NCI-H748 treated with DMSO at 0.1 percent for 48 hours (cell line): Measurements from ENCODE around the gene MARK3.

Experiments
- DNase-seq: peaks from one replicate; lab custom pipeline; 2025; lab: John Stamatoyannopoulos, UW

Gene MARK3

DNA sequence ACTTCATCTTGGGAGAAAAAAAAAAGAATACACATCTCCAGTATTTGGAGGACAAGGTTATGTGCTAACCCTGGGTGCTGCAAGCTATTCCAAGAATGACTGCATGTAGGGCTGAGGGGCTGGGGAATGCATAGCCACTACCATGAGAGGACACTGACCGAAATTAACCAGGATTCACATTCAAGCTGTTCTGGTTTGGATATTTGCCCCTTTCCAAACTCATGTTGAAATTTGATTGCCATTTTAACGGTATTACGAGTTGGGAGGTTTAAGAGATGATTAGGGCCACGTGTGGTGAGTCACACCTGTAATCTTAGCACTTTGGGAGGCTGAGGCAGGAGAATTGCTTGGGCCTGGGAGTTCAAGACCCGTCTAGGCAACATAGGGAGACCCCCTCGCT is 18.5 kb upstream of the MARK3 start:
- no peak for DNase-seq

DNA sequence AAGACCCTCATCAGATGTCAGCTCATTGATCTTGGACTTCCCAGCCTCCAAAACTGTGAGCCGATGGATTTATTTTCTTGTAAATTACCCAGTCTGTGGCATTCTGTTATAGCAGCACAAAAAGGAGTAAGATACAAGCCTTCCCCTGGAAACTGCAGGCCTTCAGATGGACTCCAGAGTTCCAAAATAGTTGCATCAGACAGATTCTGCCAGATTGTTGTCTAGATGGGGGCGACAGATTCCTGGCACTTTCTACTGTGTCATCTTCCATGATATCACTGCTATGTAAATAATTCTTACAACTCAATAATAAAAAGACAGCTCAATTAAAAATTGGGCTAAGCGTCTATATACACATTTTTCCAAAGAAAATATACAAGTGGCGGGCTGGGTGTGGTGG is 17.2 kb upstream of the MARK3 start:
- DNase-seq = no peak

GRCh38 chr14:103370087-103370486 is 15.1 kb upstream of the MARK3 start:
- no peak for DNase-seq

GRCh38 chr14:103372017-103372416 is 13.2 kb upstream of the MARK3 start:
- DNase-seq = no peak

DNA sequence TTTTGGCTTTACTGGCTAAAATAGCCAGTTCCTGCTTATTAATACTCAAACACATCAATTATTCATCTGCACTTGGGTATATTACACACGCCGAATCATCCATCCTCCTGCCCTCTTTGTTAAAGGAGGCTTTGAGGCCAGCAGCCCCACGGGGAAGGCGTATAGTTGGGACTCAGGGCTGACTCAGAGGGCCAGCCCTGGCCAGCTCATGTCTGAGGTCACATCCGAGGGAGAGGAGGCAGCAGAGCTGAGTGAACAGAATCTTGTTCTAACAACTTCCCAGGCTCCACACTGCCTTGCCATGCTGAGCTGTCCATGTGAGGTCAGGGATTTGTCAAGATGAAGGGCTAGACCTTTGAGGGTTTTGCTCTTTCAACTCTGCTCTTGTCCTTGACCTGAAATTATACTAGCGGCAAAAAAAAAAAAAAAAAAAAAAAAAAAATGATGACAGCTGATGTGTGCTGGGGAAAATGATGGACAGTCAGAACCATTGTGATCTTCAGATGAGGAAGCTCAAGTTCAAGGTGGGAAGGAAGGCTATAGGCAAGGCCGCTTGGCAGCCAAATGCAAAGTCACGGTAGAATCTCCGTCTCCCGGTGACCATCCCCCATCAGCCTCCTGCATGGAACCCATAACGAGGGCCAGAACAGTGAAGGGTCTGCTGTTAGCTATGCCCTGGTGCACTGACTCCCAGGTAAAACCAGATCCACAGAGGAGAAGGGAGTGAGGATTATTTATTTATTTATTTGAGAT is 12.5 kb upstream of the MARK3 start:
- no peak for DNase-seq

GRCh38 chr14:103374121-103374520 is 11.1 kb upstream of the MARK3 start:
- DNase-seq = no peak

- DNase-seq = no peak
Observed at GRCh38 chr14:103377522-103378037, 7.6 kb upstream of the MARK3 start.

- no peak for DNase-seq
Observed at GRCh38 chr14:103378038-103378854, 7.0 kb upstream of the MARK3 start.

- DNase-seq = no peak
Observed at GRCh38 chr14:103380719-103381377, 4.4 kb upstream of the MARK3 start.

GRCh38 chr14:103382376-103382775 is 2.8 kb upstream of the MARK3 start:
- DNase-seq = no peak

DNA sequence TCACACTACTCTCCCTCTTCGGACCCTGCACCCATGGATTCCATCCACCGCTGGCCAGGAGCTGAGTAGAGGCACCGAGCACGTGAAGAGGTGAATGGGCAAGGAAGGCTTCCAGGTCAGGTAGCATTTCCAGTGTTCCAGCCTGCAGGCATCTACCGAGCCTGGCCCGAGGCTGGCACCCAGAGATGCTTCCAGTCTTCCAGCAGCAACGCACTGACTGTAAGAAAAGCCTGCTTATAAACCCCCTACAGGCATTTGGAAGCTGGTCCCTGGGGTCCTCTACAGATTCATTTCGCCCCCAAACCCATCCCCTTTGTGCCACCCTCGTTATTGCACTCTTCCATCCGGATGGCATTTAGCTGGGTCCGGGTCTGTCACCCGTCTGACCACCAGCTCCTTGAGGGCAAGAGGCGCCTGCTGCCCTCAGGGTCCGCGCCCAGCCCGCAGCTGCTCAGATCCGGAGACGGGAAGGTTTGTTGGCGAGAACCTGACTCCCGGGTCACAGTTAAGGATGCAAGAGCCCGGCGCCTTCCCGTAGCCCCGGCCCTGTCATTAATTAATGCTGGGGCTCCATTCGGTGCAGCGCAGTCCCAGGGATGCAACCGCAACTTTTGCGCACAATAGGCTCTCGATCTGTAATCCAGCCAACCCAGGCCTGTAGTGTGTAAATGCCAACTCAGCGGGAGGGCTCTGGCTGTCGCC is 614 bp upstream of the MARK3 start:
- DNase-seq = peak; percentile 57

DNA sequence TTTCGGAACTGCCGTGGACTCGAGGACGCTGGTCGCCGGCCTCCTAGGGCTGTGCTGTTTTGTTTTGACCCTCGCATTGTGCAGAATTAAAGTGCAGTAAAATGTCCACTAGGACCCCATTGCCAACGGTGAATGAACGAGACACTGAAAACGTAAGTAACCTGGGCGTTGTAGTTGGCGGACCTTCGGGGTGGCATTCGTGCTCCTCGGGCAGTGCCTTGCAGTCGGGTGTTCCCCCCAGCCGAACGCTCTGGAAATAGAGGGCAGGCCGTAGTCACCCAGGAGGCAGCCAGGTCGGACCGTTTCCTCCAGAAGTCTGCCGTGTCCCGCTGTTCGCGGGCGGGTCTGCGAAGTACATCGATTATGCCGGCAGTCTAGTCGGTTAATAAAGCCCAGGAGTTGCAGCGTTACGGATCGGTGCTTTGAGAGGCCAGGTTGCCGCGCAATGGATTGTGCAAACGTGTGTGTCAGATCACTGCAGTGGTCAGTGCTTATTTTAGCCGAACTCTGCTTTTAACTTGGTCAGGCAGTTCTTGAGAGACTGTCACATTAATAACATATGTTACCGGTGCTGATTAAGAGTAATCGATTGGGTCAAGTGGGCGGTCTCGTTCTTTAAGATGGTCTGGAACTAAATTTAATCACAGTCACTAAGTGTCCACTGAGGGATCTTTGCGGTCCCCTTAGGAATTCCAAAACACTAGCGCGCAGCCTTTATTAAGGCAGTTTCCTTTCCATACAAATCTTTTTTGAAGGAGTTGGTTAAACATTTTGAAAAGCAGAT is 906 bp downstream of the MARK3 start:
- peak; percentile 47 for DNase-seq

GRCh38 chr14:103386713-103387329 is 1.6 kb downstream of the MARK3 start:
- DNase-seq = no peak

GRCh38 chr14:103388664-103389063 is 3.4 kb downstream of the MARK3 start:
- no peak for DNase-seq

GRCh38 chr14:103390605-103391004 is 5.4 kb downstream of the MARK3 start:
- DNase-seq = no peak

DNA sequence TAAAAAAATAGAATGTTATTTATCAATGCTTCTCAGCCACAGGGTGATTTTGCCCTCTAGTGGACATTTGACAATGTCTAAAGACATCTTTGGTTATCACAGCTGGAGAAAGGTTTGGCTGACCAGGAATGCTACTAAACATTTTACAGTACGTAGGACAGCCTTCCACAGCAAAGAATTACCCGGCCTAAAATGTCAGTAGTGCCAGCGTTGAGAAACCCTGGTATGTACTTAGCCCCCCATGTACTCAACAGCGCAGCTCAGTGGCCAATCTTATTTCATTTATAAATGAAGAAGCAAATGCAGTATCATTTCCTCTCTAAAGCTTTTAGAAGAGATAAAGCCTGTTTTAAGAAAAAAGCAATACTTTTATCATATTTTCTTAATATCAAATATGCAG is 5.8 kb downstream of the MARK3 start:
- peak; percentile 38 for DNase-seq

DNA sequence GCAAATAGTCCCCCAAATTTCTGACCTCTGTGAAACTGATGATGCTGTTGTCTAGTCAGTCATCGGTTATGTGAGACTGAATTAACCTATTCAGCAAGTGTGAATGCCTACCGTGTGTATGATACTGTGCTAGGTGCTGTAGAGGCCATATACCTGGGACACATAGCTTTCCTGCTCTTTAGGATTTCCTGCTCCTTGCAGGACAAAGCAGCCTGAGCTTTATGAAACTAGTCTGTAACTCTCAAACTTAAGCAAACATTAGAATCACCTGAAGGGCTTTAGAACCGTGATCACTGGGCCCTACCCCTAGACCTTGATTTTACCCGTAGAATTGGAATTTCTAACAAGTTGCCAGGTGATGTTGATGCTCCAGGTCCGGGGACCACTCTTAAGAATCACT is 6.9 kb downstream of the MARK3 start:
- no peak for DNase-seq

GRCh38 chr14:103392572-103392971 is 7.4 kb downstream of the MARK3 start:
- no peak for DNase-seq

- DNase-seq = no peak
Observed at GRCh38 chr14:103393070-103393469, 7.9 kb downstream of the MARK3 start.

- no peak for DNase-seq
Observed at GRCh38 chr14:103393676-103394626, 8.7 kb downstream of the MARK3 start.
